Loucy (cell line): ENCODE data around the gene ZNF423.

Experiments
- H2AFZ ChIP-seq: fragments of 200-600 bp; sonication (generic); 2 replicates; pipeline ENCODE4 v1.6.0; 2016; ENCODE audit warnings: antibody characterized with exemption, mild to moderate bottlenecking, low read length, moderate library complexity
- H3F3A ChIP-seq: fragments of 200-600 bp; 2 replicates; pipeline ENCODE4 v1.6.0; 2016; ENCODE audit warnings: antibody characterized with exemption, low read depth, mild to moderate bottlenecking
- H3K27me3 ChIP-seq: fragments of 200-600 bp; sonication (generic); 2 replicates; pipeline ENCODE4 v1.6.1; 2014; ENCODE audit warnings: low read length, mild to moderate bottlenecking; ENCODE audit not compliant: insufficient read depth, poor library complexity, severe bottlenecking
- H3K36me3 ChIP-seq: fragments of 200-600 bp; sonication (generic); 2 replicates; pipeline ENCODE4 v1.6.1; 2016; ENCODE audit warnings: low read length; ENCODE audit not compliant: insufficient read depth
- H3K4me1 ChIP-seq: fragments of 200-600 bp; sonication (generic); 2 replicates; pipeline ENCODE4 v1.5.1; 2014; ENCODE audit warnings: low read length, mild to moderate bottlenecking; ENCODE audit not compliant: insufficient read depth, poor library complexity, severe bottlenecking
- H3K4me2 ChIP-seq: fragments of 200-600 bp; sonication (generic); 2 replicates; pipeline ENCODE4 v1.6.0; 2014; ENCODE audit warnings: antibody characterized with exemption, low read length, low read depth, mild to moderate bottlenecking; ENCODE audit not compliant: poor library complexity, severe bottlenecking
- H3K4me3 ChIP-seq: fragments of 200-600 bp; sonication (generic); 2 replicates; pipeline ENCODE4 v1.5.1; 2014; ENCODE audit warnings: low read length, mild to moderate bottlenecking, mixed read lengths; ENCODE audit not compliant: poor library complexity, severe bottlenecking
- H3K79me2 ChIP-seq: fragments of 200-600 bp; sonication (generic); 2 replicates; pipeline ENCODE4 v1.6.1; 2014; ENCODE audit warnings: low read length; ENCODE audit not compliant: insufficient read depth
- H3K9ac ChIP-seq: fragments of 200-600 bp; sonication (generic); 2 replicates; pipeline ENCODE4 v1.6.0; 2014; ENCODE audit warnings: mild to moderate bottlenecking, low read depth, low read length, moderate library complexity; ENCODE audit not compliant: poor library complexity, severe bottlenecking
- H3K9me2 ChIP-seq: fragments of 200-600 bp; sonication (generic); replicated peaks from 2 replicates; pipeline ENCODE4 v1.6.1; 2016; ENCODE audit warnings: low read depth, low read length, mixed read lengths
- H3K9me3 ChIP-seq: fragments of 200-600 bp; sonication (generic); 2 replicates; pipeline ENCODE4 v1.6.1; 2014; ENCODE audit warnings: mild to moderate bottlenecking, antibody characterized with exemption, low read length, low read depth; ENCODE audit not compliant: insufficient read depth
- H4K20me1 ChIP-seq: fragments of 200-600 bp; sonication (generic); 2 replicates; pipeline ENCODE4 v1.6.0; 2014; ENCODE audit warnings: antibody characterized with exemption, low read length, mild to moderate bottlenecking; ENCODE audit not compliant: insufficient read depth, poor library complexity, severe bottlenecking
- CTCF ChIP-seq: fragments of 200-600 bp; sonication (generic); conservative IDR thresholded peaks from 2 replicates; pipeline ENCODE4 v1.5.1; 2014; ENCODE audit warnings: mild to moderate bottlenecking, antibody characterized with exemption, low read length
- EZH2phosphoT487 ChIP-seq: fragments of 200-600 bp; IDR thresholded peaks from 2 replicates; pipeline ENCODE4 v1.6.1; 2018; ENCODE audit warnings: antibody characterized with exemption, mild to moderate bottlenecking, moderate library complexity, borderline replicate concordance

The ZNF423 gene

GRCh38 chr16:49605536-49606254, 250.2 kb downstream of the ZNF423 start:
- peaks cover 22% of the 10 kb centered on the region for H3K4me1 ChIP-seq

GRCh38 chr16:49604602-49605001, 251.3 kb downstream of the ZNF423 start:
- Histone ChIP-seq H3K4me3 (no peak overlapping the region), H3K36me3 (no peaks in the 10 kb centered on the region), H3K4me2 (no peak overlapping the region), H2AFZ (no peak overlapping the region), H3K9me2 (no peaks in the 10 kb centered on the region), H3F3A (no peaks in the 10 kb centered on the region), H3K9me3 (no peaks in the 10 kb centered on the region), H3K27me3 (no peaks in the 10 kb centered on the region), H3K9ac (no peak overlapping the region), H3K4me1 (peaks cover 22% of the 10 kb centered on the region), H3K79me2 (no peaks in the 10 kb centered on the region), H4K20me1 (no peaks in the 10 kb centered on the region)
- TF ChIP-seq EZH2phosphoT487 (no peak), CTCF (no peak)

More at GRCh38 chr16:49605536-49606254, 250.2 kb downstream of the ZNF423 start:
- no peak overlapping the region for H3K4me2 ChIP-seq
- no peaks in the 10 kb centered on the region for H3K36me3 ChIP-seq
- no peaks in the 10 kb centered on the region for H4K20me1 ChIP-seq
- TF ChIP-seq CTCF (no peak), EZH2phosphoT487 (no peak)
- H2AFZ ChIP-seq: no peak overlapping the region
- H3F3A ChIP-seq: no peaks in the 10 kb centered on the region
- no peak overlapping the region for H3K9ac ChIP-seq
- H3K9me3 ChIP-seq: no peaks in the 10 kb centered on the region
- H3K27me3 ChIP-seq: no peaks in the 10 kb centered on the region
- no peak overlapping the region for H3K4me3 ChIP-seq
- H3K79me2 ChIP-seq: no peaks in the 10 kb centered on the region
- no peaks in the 10 kb centered on the region for H3K9me2 ChIP-seq

GRCh38 chr16:49603956-49604355, 252.0 kb downstream of the ZNF423 start:
- Histone ChIP-seq H3F3A (no peaks in the 10 kb centered on the region), H3K27me3 (no peaks in the 10 kb centered on the region), H4K20me1 (no peaks in the 10 kb centered on the region), H3K36me3 (no peaks in the 10 kb centered on the region), H3K4me3 (no peak overlapping the region), H3K4me1 (peaks cover 19% of the 10 kb centered on the region), H3K4me2 (no peak overlapping the region), H2AFZ (no peak overlapping the region), H3K9me2 (no peaks in the 10 kb centered on the region), H3K79me2 (no peaks in the 10 kb centered on the region), H3K9me3 (no peaks in the 10 kb centered on the region), H3K9ac (no peak overlapping the region)
- TF ChIP-seq EZH2phosphoT487 (no peak), CTCF (no peak)
